ENCODE measurements around the gene CD72. TPM values are rescaled to one million over a fixed set of nuclear protein-coding genes. Genes with fewer than 3 reads are reported as not detected.
A peak's percentile ranks its signal among the peaks of the same experiment; 100 is the strongest.

CD72 gene, protein sequence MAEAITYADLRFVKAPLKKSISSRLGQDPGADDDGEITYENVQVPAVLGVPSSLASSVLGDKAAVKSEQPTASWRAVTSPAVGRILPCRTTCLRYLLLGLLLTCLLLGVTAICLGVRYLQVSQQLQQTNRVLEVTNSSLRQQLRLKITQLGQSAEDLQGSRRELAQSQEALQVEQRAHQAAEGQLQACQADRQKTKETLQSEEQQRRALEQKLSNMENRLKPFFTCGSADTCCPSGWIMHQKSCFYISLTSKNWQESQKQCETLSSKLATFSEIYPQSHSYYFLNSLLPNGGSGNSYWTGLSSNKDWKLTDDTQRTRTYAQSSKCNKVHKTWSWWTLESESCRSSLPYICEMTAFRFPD
- 1 to 10 TPM; 3.3 to 3.9 TPM for total RNA-seq

DNA sequence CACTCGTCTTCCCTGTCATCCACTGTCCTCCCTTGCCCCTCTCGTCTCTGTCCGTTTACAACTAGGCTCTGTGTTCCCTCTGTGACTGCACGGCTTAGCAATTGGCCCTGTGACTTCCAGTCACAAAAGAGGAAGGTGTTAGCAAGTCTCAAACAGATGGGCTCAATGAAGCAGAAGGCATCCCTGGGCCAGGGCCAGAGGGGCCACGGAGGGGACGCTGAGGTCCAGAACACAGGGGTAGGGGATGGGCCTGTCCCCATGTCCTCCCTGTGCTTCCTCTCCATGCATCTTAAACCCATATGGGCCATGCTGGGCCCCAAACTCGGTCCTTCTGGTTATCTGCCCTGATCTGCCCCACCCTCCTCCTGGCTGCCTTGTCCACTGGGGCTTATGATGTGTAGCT, at the start of gene CD72:
Gene CD72, minus strand, starts transcription at position 89 of the 403 bp plus-strand sequence. CDS start 110 bp downstream, outside the sequence.
- H3K9me3 ChIP-seq, result no peaks in the 10 kb centered on the region
- H3K27ac ChIP-seq, result peak within 1 kb of the TSS in 1 of 4 donors; percentile 28
- TF ChIP-seq, protein P1, sequence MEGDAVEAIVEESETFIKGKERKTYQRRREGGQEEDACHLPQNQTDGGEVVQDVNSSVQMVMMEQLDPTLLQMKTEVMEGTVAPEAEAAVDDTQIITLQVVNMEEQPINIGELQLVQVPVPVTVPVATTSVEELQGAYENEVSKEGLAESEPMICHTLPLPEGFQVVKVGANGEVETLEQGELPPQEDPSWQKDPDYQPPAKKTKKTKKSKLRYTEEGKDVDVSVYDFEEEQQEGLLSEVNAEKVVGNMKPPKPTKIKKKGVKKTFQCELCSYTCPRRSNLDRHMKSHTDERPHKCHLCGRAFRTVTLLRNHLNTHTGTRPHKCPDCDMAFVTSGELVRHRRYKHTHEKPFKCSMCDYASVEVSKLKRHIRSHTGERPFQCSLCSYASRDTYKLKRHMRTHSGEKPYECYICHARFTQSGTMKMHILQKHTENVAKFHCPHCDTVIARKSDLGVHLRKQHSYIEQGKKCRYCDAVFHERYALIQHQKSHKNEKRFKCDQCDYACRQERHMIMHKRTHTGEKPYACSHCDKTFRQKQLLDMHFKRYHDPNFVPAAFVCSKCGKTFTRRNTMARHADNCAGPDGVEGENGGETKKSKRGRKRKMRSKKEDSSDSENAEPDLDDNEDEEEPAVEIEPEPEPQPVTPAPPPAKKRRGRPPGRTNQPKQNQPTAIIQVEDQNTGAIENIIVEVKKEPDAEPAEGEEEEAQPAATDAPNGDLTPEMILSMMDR (IDR thresholded peaks at IDR 0.05), result no peak
- peak in 1 of 3 donors; percentile 50 for TF ChIP-seq POLR2A (IDR thresholded peaks at IDR 0.05)
- 66 to 82% methylated on average over 5 to 7 of the region's 7 CpGs for WGBS, 2 donors
- peaks cover 14% of the 10 kb centered on the region for H3K4me1 ChIP-seq
- no peaks in the 10 kb centered on the region for H3K27me3 ChIP-seq
- no peaks in the 10 kb centered on the region for H3K36me3 ChIP-seq (replicated peaks in 1 of 2; ENCODE audit: insufficient read depth in 1 of 2, low read depth in 2 of 2)
- DNase-seq (peak in 1 of 4 donors; percentile 54), ATAC-seq (no peak)
- H3K4me3 ChIP-seq, result no peak within 1 kb of the TSS
- intact Hi-C loops (cut with DNase I), result no loop called here

DNA sequence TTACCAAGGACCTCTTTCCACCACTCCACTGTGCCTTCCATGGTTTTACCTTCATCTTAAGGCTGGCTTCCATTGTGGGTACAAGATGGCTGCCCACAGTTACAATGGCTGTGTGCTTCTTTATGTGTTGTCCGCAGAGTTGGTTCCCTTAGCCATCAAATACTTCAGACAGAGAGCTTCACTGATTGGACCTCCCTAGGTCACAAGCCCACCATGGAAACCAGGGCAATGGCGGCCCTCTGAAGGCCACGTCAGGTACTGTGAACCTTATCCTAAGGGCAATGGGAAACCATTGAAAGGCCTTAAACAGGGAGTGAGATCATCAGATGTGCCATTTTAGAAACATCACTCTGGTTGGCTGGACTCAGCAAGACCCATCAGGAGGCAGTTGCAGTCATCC, 49.7 kb upstream of the CD72 start:
- Histone ChIP-seq H3K36me3 (replicated peaks in 1 of 2; ENCODE audit: insufficient read depth in 1 of 2, low read depth in 2 of 2) (no peaks in the 10 kb centered on the region), H3K27ac (peak overlapping the region in 3 of 4 donors; percentile 16 to 87 (median 81)), H3K9me3 (no peaks in the 10 kb centered on the region), H3K27me3 (no peaks in the 10 kb centered on the region), H3K4me1 (peaks cover 47% of the 10 kb centered on the region), H3K4me3 (no peak overlapping the region)
- intact Hi-C loops (cut with DNase I), result no loop called here
- TF ChIP-seq, protein P1 (IDR thresholded peaks at IDR 0.05), result no peak
- ATAC-seq (no peak), DNase-seq (no peak)
- WGBS, 2 donors, result 96 to 100% methylated on average over 3 of the region's 3 CpGs

DNA sequence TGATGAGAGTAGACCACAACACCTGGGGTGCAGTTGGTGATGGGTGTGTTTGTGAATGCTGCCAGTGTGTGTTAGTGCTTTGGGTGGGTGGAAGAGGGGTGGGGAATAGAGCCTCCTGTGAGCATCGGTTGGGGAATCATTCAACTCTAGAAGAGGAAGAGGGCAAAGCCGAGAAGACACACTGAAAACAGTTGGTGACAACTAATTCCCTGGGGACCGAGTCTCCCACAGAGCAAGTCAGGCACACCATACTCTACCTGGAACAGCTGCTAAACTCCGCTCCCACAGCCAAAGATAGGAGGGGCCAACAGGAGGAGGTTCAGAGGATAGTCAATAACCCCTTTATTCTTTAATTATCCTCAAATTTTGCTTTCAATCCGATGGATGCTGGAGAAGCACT, 48.3 kb upstream of the CD72 start:
- Histone ChIP-seq H3K4me1 (peaks cover 41% of the 10 kb centered on the region), H3K27me3 (no peaks in the 10 kb centered on the region), H3K27ac (no peak overlapping the region), H3K4me3 (no peak overlapping the region), H3K36me3 (replicated peaks in 1 of 2; ENCODE audit: insufficient read depth in 1 of 2, low read depth in 2 of 2) (no peaks in the 10 kb centered on the region), H3K9me3 (no peaks in the 10 kb centered on the region)
- DNase-seq (no peak), ATAC-seq (no peak)
- intact Hi-C loops (cut with DNase I), result no loop called here
- TF ChIP-seq POLR2A (IDR thresholded peaks at IDR 0.05), result no peak
- TF ChIP-seq, protein P1 (IDR thresholded peaks at IDR 0.05), result no peak
- 85 to 91% methylated on average over 5 of the region's 5 CpGs for WGBS, 2 donors

DNA sequence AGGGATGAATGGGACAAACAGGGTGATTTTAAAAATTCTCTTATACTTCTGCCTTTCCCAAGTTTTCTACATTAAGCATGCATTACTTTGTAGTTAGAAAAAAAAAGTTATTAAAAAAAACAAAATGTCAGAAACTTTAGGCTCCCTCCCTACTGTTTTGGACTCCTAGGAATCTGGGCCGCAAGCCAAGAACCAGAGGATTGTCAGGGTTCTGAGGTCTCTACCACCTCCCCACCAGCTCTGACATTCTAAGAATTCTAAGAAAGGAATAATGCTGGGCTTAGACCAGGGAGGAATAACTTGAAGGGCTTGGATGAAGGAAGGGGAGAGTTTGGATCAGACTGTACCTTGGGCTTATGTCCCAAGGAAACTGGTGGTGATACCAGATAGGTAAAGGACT, 47.8 kb upstream of the CD72 start:
- no peak for ATAC-seq
- TF ChIP-seq POLR2A (IDR thresholded peaks at IDR 0.05), result no peak
- TF ChIP-seq, protein P1 (IDR thresholded peaks at IDR 0.05), result no peak
- WGBS, 2 donors, result 61 to 67% methylated on average over 1 of the region's 1 CpG
- no peaks in the 10 kb centered on the region for H3K9me3 ChIP-seq
- no peak for DNase-seq
- H3K36me3 ChIP-seq (replicated peaks in 1 of 2; ENCODE audit: insufficient read depth in 1 of 2, low read depth in 2 of 2), result no peaks in the 10 kb centered on the region
- H3K4me1 ChIP-seq, result peaks cover 45% of the 10 kb centered on the region
- intact Hi-C loops (cut with DNase I), result no loop called here
- no peak overlapping the region for H3K4me3 ChIP-seq
- no peak overlapping the region for H3K27ac ChIP-seq
- no peaks in the 10 kb centered on the region for H3K27me3 ChIP-seq

DNA sequence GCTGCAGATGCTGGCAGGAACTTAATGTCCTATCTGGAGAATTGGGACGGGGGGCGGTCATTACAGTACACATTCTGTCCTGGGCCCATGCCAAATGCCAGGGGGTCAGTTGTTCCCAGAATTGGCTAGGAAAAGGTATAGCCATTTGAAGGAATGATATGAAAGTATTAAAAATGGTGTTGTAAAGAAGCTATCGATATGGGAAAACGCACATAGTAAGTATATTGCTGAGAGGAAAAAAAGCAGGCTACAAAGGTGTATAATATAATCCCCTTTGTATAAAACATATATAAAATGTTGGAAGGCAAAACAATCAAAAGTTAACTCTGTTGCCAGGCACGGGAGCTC, 47.2 kb upstream of the CD72 start:
- intact Hi-C loops (cut with DNase I), result no loop called here
- Histone ChIP-seq H3K27me3 (no peaks in the 10 kb centered on the region), H3K4me3 (no peak overlapping the region), H3K4me1 (peaks cover 49% of the 10 kb centered on the region), H3K36me3 (replicated peaks in 1 of 2; ENCODE audit: insufficient read depth in 1 of 2, low read depth in 2 of 2) (no peaks in the 10 kb centered on the region), H3K9me3 (no peaks in the 10 kb centered on the region), H3K27ac (peak overlapping the region; percentile 3 to 72 (median 30))
- ATAC-seq (no peak), DNase-seq (no peak)
- TF ChIP-seq, protein P1 (IDR thresholded peaks at IDR 0.05), result no peak
- TF ChIP-seq POLR2A (IDR thresholded peaks at IDR 0.05), result no peak
- 33 to 35% methylated on average over 5 of the region's 5 CpGs for WGBS, 2 donors
